Endothelial cell of umbilical vein (primary cell): ENCODE results near the gene ENO2. TPM values are rescaled to one million over a fixed set of nuclear protein-coding genes. Genes with fewer than 3 reads are reported as not detected.

Source experiments
- BruUV-seq: library from RNA; stranded (reverse); fragments of 400-500 nt; replicated peaks from 2 replicates; lab custom pipeline; 2021; lab: Mats Ljungman, UMichigan
- CTCF ChIA-PET: fragments of 300-600, 350-600 bp; sonication (Branson Sonifier 250); formaldehyde crosslinking; loops from one replicate; lab custom pipeline; 2021; ENCODE audit warnings: antibody characterized with exemption, inconsistent platforms; lab: Charles Lee
- POLR2A ChIA-PET: fragments of 300-600, 350-600 bp; sonication (Branson Sonifier 250); formaldehyde crosslinking; loops from one replicate; lab custom pipeline; 2021; ENCODE audit warnings: antibody characterized with exemption, inconsistent platforms; lab: Charles Lee
- DNase-seq: peaks from one replicate; pipeline ENCODE4 v3.0.0-alpha.2; 2011; ENCODE audit warnings: low read depth, low spot score
- FAIRE-seq: peaks from 2 replicates; lab custom pipeline; 2011; peaks lifted over from hg19 to GRCh38; lab: Jason Lieb, UNC
- H2AFZ ChIP-seq: 2 replicates; pipeline ENCODE4 v1.6.0; 2012; ENCODE audit warnings: low read depth, low read length, control low read depth, inconsistent platforms
- H3K27ac ChIP-seq: 2 replicates; pipeline ENCODE4 v1.5.1; 2011; ENCODE audit warnings: low read depth, mild to moderate bottlenecking, control low read depth, low read length, moderate library complexity; ENCODE audit not compliant: insufficient read depth
- H3K27me3 ChIP-seq, 2 experiments: 2 replicates each; pipeline versions ENCODE4 v1.6.0 to v1.6.1; 2011; ENCODE audit warnings: low read length in 2 of 2, mixed read lengths in 1 of 2; ENCODE audit not compliant: control insufficient read depth in 2 of 2, insufficient read depth in 2 of 2
- H3K36me3 ChIP-seq, 2 experiments: 2 replicates in 1 of 2; 3 replicates in 1 of 2; pipeline ENCODE4 v1.5.1; 2011; ENCODE audit warnings: low read length in 2 of 2, mild to moderate bottlenecking in 1 of 2, moderate library complexity in 1 of 2; ENCODE audit not compliant: control insufficient read depth in 2 of 2, insufficient read depth in 2 of 2; ENCODE audit errors: extremely low read depth in 1 of 2
- H3K4me1 ChIP-seq: 3 replicates; pipeline ENCODE4 v1.5.1; 2011; ENCODE audit warnings: mild to moderate bottlenecking, low read length; ENCODE audit not compliant: control insufficient read depth, insufficient read depth; ENCODE audit errors: extremely low read depth
- H3K4me2 ChIP-seq: 2 replicates; pipeline ENCODE4 v1.6.1; 2011; ENCODE audit warnings: low read length, control low read depth, mixed read lengths; ENCODE audit not compliant: insufficient read depth
- H3K4me3 ChIP-seq, 3 experiments: fragments of 200-600 bp in 1 of 3; sonication (generic), shearing (Covaris generic) in 1 of 3; replicated peaks in 1 of 3; 2 replicates each; pipeline ENCODE4 v1.5.1; 2011 to 2016; ENCODE audit warnings: control low read depth in 3 of 3, low read length in 3 of 3, mild to moderate bottlenecking in 2 of 3, inconsistent platforms in 1 of 3, low read depth in 1 of 3, moderate library complexity in 1 of 3; ENCODE audit not compliant: insufficient read depth in 1 of 3
- H3K79me2 ChIP-seq: 2 replicates; pipeline ENCODE4 v1.6.0; 2012; ENCODE audit warnings: low read length, inconsistent platforms; ENCODE audit not compliant: control insufficient read depth, insufficient read depth
- H3K9ac ChIP-seq: replicated peaks from 2 replicates; pipeline ENCODE3; 2011; ENCODE audit warnings: low read length, control low read depth; ENCODE audit not compliant: insufficient read depth; ENCODE audit errors: extremely low read depth
- H3K9me1 ChIP-seq: replicated peaks from 3 replicates; pipeline ENCODE4 v1.6.0; 2011; ENCODE audit warnings: mild to moderate bottlenecking, low read length; ENCODE audit not compliant: control insufficient read depth, insufficient read depth; ENCODE audit errors: extremely low read depth
- H3K9me3 ChIP-seq: replicated peaks from 2 replicates; pipeline ENCODE4 v1.5.1; 2012; ENCODE audit warnings: low read length, inconsistent platforms; ENCODE audit not compliant: control insufficient read depth, insufficient read depth
- H4K20me1 ChIP-seq: replicated peaks from 2 replicates; pipeline ENCODE3; 2011; ENCODE audit warnings: mild to moderate bottlenecking, low read length; ENCODE audit not compliant: control insufficient read depth, insufficient read depth; ENCODE audit errors: extremely low read depth
- EZH2 ChIP-seq: IDR thresholded peaks from 2 replicates; pipeline ENCODE4 v1.6.1; 2012; ENCODE audit warnings: borderline replicate concordance, low read depth, mild to moderate bottlenecking, moderate library complexity, low read length, inconsistent platforms; ENCODE audit not compliant: severe bottlenecking
- FOS ChIP-seq: IDR thresholded peaks from 2 replicates; pipeline ENCODE4 v1.6.1; 2011; ENCODE audit warnings: mild to moderate bottlenecking, low read length, moderate library complexity, borderline replicate concordance; ENCODE audit not compliant: insufficient read depth
- GATA2 ChIP-seq: IDR thresholded peaks from 2 replicates; pipeline ENCODE4 v1.7.0; 2011; ENCODE audit warnings: low read depth, mild to moderate bottlenecking, moderate library complexity, mixed read lengths, low read length; ENCODE audit not compliant: insufficient read length, insufficient read depth
- JUN ChIP-seq: IDR thresholded peaks from 2 replicates; pipeline ENCODE4 v1.6.1; 2011; ENCODE audit warnings: borderline replicate concordance, low read depth; ENCODE audit not compliant: insufficient read length, insufficient read depth
- MYC ChIP-seq: IDR thresholded peaks from one replicate; pipeline ENCODE4 v1.6.1; 2011; ENCODE audit warnings: mild to moderate bottlenecking, low read depth, low read length
- POLR2A ChIP-seq: IDR thresholded peaks from 2 replicates; pipeline ENCODE4 v1.6.1; 2012; ENCODE audit warnings: low read depth, mild to moderate bottlenecking, control low read depth, low read length
- POLR2AphosphoS5 ChIP-seq: IDR thresholded peaks from 2 replicates; pipeline ENCODE4 v1.6.1; 2012; ENCODE audit warnings: low read depth, mild to moderate bottlenecking, control low read depth, low read length, moderate library complexity; ENCODE audit not compliant: insufficient read depth
- dilution Hi-C: fragments of 300-500 bp; cut with MboI; formaldehyde crosslinking; loops from one replicate; pipeline ENCODE4 v1.15.0; 2019; ENCODE audit warnings: low sequenced_read_pairs; ENCODE audit not compliant: extremely low pct_ligation_motif_present
- intact Hi-C: fragments of 100-400 bp; cut with micrococcal nuclease; formaldehyde crosslinking; loops from one replicate; pipeline ENCODE4 v1.10.0; 2022
- polyA plus RNA-seq, 4 experiments: library from polyadenylated mRNA; depleted of rRNA in 3 of 4; stranded (reverse) in 3 of 4; unstranded in 1 of 4; fragments of >200 nt; gene quantifications; 2 replicates each; pipeline versions ENCODE4 v1.2.1 to v1.2.3, GENCODE V29; 2011 to 2012; ENCODE audit warnings: missing spikeins in 1 of 4
- total RNA-seq: library from RNA; stranded (reverse); gene quantifications from 2 replicates; pipeline ENCODE4 v1.2.3, GENCODE V29; 2021
- TF ChIP-seq, protein P1 (sequence below), 2 donors: IDR thresholded peaks; 1 replicate in 1 of 2; 2 replicates in 1 of 2; pipeline ENCODE4 v1.5.1; 2011; ENCODE audit warnings: low read length in 2 of 2, mild to moderate bottlenecking in 2 of 2, moderate library complexity in 2 of 2, control low read depth in 1 of 2, inconsistent platforms in 1 of 2, low read depth in 1 of 2; ENCODE audit not compliant: insufficient read depth in 1 of 2; ENCODE audit errors: extremely low read depth in 1 of 2
- TF ChIP-seq, protein P2 (sequence below): IDR thresholded peaks from 2 replicates; pipeline ENCODE4 v1.6.1; 2011; ENCODE audit not compliant: insufficient read depth, insufficient read length

The ENO2 gene
- total and polyA plus RNA-seq, 2 donors (not counting 3 experiments of a cell fraction or from before 2014, with no cell fraction given): 11.4 to 18.6 TPM

DNA sequence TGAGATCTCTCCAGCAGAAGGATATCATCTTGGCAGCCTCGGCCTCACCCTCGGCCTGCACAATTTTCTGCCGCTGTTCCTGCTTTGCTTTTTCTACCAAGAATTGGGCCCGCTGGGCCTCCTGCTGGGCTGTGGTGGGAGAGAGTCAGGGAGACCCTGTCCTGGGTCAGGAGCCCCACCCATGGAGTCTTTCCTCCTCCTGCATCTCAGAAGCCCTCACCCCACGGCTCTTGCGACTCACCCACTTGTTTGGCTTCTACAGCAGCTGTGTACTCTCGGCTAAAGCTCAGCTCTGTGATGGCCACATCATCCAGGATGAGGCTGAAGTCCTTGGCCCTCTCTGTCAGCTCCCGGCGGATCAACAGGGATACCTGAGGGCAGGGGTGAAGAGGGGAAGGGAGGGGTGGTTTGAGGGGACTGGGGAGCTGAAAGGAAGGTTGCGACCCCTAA is 53.3 kb downstream of the ENO2 start:
- CTCF ChIA-PET: interaction anchor here (1.0 to 2.2 kb wide), 3 partner anchors 23 to 98 kb away, joined by 4 to 13 read pairs (median 6); partner anchors contain the start of genes C12orf57 and RNU7-1
- BruUV-seq: no TSS peak
- DNase-seq (no peak), FAIRE-seq (no peak)
- intact Hi-C loops: no loop called here
- H2AFZ ChIP-seq: no peak overlapping the region
- POLR2A ChIA-PET: interaction anchor here (0.6 kb wide), 1 partner anchor 58 kb away, joined by 3 read pairs; no protein-coding TSS in a partner anchor
- no peaks in the 10 kb centered on the region for H3K9me1 ChIP-seq
- H4K20me1 ChIP-seq: no peaks in the 10 kb centered on the region
- H3K27ac ChIP-seq: no peak overlapping the region
- H3K9me3 ChIP-seq: no peaks in the 10 kb centered on the region
- peaks cover 13 to 30% of the 10 kb centered on the region in 2 experiments for H3K36me3 ChIP-seq
- peaks cover 50% of the 10 kb centered on the region for H3K79me2 ChIP-seq
- H3K4me3 ChIP-seq: no peak overlapping the region
- dilution Hi-C loops: no loop called here
- no peak overlapping the region for H3K4me2 ChIP-seq
- no peaks in the 10 kb centered on the region for H3K27me3 ChIP-seq
- no peak for TF ChIP-seq FOS
- TF ChIP-seq MYC: no peak
- TF ChIP-seq EZH2: no peak
- no peak for TF ChIP-seq POLR2A
- TF ChIP-seq, protein P1, sequence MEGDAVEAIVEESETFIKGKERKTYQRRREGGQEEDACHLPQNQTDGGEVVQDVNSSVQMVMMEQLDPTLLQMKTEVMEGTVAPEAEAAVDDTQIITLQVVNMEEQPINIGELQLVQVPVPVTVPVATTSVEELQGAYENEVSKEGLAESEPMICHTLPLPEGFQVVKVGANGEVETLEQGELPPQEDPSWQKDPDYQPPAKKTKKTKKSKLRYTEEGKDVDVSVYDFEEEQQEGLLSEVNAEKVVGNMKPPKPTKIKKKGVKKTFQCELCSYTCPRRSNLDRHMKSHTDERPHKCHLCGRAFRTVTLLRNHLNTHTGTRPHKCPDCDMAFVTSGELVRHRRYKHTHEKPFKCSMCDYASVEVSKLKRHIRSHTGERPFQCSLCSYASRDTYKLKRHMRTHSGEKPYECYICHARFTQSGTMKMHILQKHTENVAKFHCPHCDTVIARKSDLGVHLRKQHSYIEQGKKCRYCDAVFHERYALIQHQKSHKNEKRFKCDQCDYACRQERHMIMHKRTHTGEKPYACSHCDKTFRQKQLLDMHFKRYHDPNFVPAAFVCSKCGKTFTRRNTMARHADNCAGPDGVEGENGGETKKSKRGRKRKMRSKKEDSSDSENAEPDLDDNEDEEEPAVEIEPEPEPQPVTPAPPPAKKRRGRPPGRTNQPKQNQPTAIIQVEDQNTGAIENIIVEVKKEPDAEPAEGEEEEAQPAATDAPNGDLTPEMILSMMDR (IDR thresholded peaks at IDR 0.05; ENCODE audit: extremely low read depth in 1 of 2, insufficient read depth in 1 of 2, low read depth in 1 of 2, low read length in 2 of 2): no peak
- no peak for TF ChIP-seq GATA2
- TF ChIP-seq, protein P2, sequence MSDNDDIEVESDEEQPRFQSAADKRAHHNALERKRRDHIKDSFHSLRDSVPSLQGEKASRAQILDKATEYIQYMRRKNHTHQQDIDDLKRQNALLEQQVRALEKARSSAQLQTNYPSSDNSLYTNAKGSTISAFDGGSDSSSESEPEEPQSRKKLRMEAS: no peak
- no peak for TF ChIP-seq JUN
- TF ChIP-seq POLR2AphosphoS5: no peak
- no peak overlapping the region for H3K9ac ChIP-seq
- peaks cover 16% of the 10 kb centered on the region for H3K4me1 ChIP-seq
